ENCODE measurements around the gene LHFPL2. TPM values are rescaled to one million over a fixed set of nuclear protein-coding genes. Genes with fewer than 3 reads are reported as not detected.
"Not testable (repeated sequence)": the region's sequence is repeated elsewhere in the genome, so short reads cannot be mapped to it uniquely, and the experiment has no call there.

LHFPL2 gene
- total RNA-seq, 1 experiment from 2014 or later, result 48.8 TPM

DNA sequence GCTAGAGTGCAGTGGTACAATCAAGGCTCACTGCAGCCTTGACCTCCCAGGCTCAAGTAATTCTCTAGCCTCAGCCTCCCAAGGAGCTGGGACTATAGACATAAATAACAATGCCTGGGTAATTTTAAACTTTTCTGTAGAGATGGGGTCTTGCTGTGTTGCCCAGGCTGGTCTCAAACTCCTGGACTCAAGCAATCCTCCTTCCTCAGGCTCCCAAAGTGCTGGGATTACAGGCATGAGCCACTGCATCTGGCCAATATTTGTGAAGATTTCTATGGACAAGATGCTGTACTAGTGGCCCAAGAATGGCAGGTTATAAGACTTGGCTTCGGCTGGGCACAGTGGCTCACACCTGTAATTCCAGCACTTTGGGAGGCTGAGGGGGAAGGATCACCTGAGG is 18.4 kb upstream of the LHFPL2 start:
- DNase-seq (ENCODE audit: low spot score), result not testable (repeated sequence)

DNA sequence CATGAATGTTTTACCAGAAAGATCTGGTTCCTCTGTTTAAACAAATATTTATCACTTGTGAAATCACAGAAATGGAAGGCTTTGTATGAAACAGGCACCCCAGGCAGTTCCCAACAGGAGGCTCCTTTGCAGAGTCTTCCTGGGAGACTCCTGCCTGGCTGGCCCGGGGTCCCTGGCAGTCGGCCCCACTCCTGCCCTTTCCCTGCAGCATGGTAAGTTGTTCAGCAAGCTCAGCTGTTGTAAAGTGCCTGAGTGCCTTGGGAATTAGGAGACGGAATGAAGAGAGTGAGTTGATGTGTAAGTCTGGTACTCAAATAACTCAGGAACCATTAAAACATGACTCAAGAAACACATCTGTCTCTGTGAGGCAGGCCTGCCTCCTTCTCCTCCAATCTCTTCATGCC is 17.5 kb upstream of the LHFPL2 start:
- no peak for DNase-seq (ENCODE audit: low spot score)

DNA sequence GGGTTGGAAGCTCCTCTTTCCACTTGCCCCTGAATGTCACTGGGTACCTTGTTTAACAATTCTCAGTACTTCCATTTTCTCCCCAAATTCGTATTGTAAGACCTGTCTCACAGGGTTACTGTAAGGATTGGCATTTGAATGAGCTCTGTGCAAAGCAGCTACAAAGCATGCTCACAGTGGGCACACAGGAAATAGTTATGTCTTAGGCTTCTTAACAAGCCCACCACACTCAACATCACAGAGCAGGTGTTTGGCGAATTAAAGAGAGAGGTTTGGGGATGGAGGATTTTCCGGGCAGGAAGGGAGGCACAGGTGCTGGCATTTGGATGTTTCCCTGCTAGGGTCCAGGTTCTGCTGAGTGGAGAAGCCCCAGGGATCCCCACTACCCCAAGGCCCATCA is 17.0 kb upstream of the LHFPL2 start:
- DNase-seq (ENCODE audit: low spot score), result no peak

DNA sequence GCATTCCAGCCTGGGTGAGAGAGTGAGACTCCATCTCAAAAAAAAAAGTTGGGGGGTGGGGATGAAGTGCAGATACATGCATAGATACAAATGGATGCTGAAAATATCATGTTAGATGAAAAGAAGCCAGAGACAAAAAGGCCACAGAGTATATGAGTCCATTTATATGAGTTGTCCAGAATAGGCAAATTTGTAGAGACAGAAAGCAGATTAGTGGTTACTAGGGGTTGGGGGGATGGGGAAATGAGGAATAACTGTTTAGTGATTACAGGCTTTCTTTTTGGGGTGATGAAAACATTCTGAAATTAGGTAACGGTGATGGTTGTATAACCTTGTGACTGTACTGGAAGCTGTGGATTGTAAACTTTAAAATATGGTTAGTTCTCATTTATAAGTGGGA is 13.8 kb upstream of the LHFPL2 start:
- DNase-seq (ENCODE audit: low spot score), result no peak

DNA sequence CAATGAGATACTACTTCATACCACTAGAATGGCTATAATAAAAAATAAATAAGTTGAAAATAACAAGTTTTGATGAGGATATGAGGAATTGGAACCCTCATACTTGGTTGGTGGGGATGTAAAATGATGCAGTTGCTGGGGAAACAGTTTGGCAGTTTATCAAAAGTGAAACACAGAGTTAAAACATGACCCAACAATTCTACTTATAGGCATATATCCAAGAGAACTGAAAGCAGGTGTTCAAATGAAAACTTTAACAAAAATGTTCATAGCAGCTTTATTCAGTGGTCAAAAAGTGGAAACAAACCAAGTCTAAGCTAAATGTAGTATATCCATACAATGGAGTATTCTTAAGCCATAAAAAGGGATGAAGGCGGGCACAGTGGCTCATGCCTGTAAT is 13.1 kb upstream of the LHFPL2 start:
- DNase-seq (ENCODE audit: low spot score), result no peak

DNA sequence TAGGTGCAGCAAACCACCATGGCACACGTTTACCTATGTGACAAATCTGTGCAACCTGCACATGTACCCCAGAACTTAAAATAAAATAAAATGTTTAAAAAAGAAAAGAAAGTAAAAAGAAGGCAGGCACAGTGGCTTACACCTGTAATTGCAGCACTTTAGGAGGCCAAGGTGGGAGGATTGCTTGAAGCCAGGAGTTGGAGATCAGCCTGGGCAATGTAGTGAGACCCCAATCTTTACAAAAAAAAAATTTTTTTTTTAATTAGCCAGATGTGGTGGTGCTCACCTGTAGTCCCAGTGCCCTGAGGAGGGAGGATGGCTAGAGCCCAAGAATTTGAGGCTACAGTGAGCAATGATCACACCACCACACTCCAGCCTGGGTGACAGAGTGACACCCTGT is 12.5 kb upstream of the LHFPL2 start:
- no peak for DNase-seq (ENCODE audit: low spot score)

DNA sequence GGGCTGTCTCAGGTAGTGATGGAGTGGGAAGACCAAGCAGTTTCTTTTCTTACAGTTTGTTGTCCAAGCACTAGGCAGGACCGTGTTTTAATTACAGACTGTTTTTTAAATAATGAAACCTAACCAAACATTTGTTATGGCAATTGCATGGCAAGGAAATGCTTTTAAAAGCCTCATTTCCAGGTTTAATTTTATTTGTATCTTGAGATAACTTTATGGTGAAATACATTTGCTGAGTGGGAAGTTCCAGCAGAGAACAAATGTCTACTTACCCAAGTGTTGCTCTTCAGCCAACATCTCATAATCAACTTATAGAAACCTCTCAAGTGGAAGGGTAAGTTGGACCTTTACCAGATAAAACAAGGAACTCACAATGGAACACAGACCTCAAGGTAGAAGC is 11.8 kb upstream of the LHFPL2 start:
- DNase-seq (ENCODE audit: low spot score), result no peak

DNA sequence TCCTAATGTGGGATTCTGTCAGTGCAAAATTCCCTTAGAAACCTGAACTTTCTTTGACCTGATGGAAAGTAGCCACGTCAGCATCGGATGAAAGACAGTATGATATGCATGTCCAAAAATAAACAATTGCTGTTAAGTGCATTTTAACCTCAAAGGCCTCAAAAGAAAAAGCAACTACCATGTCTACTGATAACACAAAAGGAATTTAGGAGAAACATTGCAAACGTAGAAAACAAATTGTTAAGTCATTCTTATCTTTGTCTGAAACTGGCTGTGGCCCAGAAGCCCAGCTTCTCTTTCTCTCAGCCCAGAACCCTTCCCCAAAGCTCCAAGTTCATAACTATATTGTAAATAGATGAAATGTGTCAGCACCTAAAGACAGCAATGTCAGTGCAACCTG is 11.1 kb upstream of the LHFPL2 start:
- DNase-seq (ENCODE audit: low spot score), result peak; percentile 63

DNA sequence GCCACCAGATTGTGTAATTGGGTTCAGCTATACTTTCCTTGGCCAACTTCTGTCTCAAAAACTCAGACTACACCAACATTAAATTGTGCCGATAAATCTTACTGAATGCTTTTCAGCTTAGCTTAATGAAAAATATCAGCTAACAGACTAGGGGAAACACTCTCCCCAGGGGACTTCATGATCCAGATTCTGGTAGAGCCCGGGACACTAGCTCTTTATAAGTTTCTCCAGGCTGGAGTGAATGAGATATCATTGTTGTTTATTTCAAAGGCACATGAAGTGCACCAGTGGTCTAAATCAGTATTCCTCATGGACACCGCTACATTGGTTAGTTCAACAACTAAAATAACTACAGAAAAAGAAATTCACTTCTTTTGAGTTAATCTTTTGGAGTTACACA is 10.5 kb upstream of the LHFPL2 start:
- no peak for DNase-seq (ENCODE audit: low spot score)

DNA sequence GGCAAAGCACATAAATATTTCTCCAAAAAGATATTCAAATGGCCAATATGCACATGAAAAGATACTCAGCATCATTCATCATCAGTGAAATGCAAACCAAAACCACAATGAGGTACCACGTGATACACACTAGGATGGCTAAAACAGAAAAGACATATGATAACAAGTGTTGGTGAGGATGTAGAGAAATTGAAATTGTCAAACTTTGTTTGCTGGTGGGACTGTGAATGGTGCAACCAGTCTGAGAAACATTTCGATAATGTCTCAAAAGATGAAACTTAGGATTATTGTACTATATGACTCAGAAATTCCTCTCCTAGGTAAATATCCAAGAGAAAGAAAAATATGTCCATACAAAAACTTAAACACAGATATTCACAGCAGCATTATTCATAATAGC is 8.6 kb upstream of the LHFPL2 start:
- no peak for DNase-seq (ENCODE audit: low spot score)

DNA sequence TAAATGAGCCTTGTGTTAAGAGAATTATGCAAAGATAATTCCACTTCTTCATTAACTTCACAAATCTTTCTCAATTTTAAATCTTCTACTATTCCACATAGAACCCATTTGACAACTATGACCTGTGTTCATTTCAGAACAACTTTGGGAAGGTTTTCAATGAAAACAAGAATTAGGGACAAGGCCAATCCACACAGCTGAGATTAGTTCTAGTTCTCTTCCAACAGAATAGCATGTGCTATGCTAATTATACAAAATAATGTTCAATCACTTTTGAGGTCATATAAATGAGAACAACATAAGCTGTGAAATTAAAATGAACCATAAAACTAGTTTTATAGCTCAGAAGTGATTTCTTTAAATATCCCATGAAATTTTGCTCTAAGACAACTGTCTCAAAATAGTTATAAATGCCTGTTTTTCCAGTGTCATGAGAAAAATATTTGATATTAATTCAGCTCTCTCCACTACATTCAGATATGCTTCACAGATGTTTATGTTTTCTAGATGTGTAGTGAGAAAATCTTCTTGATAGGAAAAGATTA is 7.2 kb upstream of the LHFPL2 start:
- no peak for DNase-seq (ENCODE audit: low spot score)

DNA sequence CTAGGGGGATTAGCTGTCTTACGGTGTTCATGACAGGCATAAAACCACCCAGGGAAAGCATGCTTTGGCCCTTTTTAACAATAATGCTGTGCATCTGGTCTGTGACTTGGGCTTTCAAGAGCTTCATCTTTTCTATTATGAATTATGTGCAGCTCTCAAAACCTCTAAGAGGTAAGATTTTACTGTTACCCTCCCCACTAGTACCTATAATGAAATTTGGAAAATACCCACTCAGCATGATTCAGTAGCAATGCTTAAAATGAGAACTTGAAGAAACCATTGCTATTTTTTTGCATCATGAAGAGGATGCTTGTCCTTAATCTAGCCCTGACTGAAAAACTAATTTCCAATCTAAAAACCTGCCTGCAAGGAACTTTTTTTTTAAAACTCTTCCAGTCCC is 5.8 kb upstream of the LHFPL2 start:
- no peak for DNase-seq (ENCODE audit: low spot score)

DNA sequence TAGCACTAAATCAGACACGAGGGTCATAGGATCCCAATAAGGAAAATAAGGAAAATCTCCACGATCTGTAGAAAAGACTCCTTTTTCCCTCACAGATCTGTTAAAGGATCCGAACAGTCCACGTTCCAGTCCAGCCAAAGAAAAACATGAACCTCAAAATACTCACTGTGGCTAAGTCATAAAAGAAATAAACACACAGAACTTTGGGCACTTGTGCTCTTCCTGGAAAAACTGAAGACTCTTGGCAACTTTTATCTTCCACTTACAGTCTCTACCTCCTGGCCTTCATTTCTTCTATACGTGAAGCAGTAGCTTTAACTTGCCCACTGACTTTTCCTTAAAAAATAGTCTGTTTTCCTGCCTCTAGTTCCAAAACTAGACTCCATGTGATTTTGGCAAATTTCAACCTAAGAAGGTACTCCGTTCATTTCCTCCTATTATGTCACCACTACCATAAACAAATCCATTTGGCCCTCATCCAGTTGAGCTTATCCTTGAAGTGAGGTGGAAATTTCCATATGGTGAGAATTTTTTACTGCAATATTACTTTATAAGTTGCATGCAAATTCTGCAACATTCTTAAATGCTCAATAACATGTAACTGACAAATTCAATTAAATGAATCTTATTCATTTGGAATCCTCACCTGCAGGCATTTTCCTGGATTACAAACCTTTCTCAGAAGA is 5.3 kb upstream of the LHFPL2 start:
- no peak for DNase-seq (ENCODE audit: low spot score)

DNA sequence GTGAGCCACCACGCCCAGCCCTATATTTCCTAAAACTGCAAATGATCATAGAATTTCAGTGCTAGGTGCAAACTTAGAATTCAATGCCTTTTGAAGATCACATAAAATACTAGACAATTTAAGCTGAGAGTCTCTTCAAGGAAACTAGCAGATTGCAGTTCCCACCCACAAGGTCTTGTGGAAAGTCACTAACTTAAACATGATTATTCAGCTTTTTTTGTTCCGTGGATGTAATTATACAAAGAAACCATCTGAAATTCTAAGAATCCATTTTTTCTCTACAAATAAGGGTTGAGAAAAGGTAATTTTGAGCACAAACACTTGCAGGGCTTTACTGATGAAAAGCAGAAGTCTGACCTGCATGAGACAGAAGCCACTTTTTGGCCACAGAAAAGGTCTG is 4.5 kb upstream of the LHFPL2 start:
- no peak for DNase-seq (ENCODE audit: low spot score)

DNA sequence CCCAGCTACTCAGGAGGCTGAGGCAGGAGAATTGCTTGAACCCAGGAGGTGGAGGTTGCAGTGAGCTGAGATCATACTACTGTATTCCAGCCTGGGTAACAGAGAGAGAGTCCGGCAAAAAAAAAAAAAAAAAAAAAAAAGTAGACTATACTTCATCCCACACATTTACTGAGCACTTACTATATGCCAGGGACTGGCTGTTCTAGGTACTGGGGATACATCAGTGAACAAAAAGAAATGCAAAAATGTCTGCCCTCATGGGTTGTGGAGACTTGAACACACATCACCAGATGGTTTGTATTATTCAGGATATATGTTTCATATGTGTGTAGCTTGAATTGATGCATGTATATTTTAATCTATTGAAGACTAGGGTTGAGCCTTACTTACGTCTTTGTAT is 2.9 kb upstream of the LHFPL2 start:
- DNase-seq (ENCODE audit: low spot score), result no peak

DNA sequence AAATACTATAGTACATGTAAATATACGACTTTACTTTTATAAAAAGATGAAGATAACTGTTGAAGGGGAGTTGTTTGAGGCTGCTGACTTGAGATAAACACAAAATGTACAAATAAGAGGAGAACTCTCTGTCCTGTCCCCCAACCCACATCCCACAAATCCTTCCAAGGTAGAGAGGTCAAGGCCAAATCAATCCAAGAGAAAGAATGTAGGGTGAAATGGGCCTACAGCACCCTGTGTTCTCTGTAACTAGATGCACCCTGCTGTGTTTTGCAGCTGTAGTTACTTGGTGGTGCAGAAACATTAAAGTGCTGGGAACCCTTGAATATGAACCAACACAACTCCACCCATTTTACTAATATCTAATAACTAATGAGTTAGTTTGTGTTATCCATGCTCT is 2.0 kb upstream of the LHFPL2 start:
- DNase-seq (ENCODE audit: low spot score), result no peak

DNA sequence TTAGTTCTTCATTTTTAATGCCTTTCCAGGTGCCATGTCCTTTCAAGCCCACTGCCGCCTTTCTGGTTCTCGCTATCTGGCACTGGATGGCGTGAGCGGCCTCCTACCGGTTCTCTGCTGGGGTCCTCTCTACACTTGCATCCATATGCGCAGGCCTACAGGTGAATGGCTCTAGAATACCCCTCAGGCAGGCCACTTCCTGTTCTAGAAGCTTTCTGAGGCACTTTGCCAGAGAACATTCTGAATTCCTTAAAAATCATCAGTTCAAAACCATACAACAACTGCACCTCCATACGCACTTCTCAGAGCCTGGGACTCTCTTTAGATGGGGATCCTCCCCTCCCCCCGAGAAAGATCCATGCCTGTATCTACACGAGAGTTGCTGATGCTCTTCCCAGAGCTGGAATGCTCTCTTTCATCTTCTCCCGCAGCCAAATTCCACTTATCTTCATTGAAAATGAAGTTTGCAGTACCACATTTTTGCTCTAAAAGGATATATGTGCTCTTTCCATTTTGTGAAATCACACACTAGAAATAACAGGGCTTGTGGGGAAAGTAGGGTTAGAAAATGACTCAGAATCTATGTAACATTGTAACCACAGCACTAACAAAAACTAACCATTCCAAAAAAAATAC is 1.4 kb upstream of the LHFPL2 start:
- DNase-seq (ENCODE audit: low spot score), result no peak

DNA sequence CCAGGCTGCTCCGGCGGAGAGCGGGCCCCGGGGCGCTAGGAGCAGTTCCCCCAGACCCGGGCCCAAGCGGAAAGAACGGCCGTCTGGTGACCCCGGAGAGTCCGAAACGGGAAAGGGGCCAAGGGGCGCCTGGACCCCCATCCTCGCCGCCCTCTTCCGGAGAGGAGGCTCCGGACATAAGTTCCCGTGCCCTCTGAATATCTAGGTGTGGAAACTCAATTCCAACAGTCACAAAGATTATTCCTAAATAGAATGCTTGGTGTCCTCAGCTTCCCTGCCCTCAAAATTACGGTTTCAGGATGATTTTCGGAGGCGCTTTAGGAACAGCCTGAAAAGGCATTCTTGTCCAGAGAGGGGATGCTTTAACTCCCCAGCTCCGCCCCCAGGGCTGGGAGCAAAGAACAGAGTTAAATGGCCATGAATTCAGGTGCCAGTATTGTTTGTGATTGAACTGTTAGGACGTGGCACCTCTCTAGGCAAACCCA is 681 bp upstream of the LHFPL2 start:
- peak; percentile 33 for DNase-seq (ENCODE audit: low spot score)

DNA sequence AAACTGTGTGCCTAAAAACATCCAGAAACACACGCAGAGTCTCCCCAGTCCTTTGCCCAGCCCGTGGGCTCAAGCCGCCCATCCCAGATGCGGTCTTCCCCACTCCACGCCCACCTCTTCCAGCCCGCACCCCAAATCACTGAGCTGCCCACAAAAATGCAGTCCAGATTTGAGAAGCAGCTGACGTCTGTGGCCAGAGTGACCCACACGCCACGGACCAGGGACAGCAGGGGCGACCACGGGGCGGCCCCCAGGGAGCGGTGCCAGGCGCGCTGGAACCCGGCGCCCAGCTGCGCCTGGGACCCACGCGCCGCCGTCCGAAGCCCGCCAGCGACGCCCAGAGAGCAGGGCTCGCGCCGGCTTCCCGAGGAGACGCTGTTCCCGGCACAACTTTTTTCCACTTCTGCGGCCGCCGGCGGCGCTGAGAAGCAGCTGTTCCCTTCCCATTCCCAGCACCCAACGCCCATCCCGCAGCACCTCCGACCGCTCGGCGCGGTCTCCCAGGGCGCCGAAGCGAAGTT is 674 bp downstream of the LHFPL2 start:
- peak; percentile 32 for DNase-seq (ENCODE audit: low spot score)

DNA sequence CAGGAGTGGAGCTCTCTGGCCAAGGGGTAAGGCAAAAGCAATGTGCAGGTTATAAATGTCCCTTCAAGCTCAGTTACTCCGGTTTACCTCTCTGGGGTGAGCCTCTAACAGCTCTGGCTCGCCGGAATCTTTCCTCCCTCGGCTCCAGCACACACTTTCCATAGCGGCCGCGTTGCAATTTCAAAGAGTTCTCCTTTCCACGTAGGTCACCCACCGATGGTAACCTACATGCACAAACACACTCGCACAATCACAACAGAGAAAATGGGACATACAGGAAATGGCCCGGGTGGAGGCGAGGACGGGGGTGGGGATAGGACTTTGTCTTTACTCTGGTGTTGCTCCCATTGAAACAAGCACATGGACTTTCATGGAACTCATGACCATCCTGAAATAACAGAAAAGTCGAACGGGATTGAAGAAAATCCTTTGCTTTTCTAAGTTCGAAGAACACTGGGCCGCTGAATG is 1.2 kb downstream of the LHFPL2 start:
- DNase-seq (ENCODE audit: low spot score), result peak; percentile 42

DNA sequence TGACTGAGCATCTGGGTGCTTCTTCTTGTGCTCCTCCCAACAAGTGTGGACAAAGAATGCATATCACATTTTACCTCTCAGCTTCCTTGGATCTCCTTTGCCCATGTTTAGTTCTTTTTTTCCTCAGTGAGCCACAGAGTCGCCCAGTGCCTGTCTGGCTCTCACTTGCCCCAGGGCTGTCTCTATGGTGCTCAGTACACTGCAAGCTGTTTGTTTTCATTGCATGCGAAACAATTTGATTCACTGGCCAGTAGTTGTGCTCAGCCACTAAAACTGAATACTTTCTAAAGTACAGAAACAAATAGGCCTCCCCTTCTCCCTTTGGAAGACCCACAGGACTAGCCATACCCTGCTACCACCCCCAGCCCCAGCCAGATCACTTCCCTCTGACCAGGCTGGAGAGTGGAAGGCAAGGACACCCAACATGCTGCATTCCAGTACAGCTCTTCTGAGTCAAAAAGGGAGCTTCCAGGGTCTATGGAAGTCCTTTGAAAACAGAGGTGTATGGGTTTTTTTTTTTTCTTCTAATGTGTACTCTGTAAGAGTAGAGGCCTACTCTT is 3.8 kb downstream of the LHFPL2 start:
- DNase-seq (ENCODE audit: low spot score), result no peak

DNA sequence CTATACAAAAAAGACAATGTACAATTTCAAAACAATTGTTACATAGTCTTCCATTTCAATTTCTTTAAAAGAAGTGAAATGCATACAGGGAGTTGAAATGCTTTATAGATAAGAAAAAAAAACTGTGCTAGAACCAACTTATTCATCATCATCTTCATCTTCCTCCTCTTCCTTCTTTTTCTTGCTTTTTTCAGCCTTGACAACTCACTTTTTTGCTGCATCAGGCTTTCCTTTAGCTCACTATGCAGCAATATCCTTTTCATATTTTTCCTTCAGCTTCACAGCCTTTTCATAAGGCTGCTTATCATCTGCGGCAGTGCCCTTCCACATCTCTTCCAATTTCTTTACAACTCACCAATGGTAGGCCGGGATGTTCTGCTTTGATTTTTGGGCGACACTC is 4.4 kb downstream of the LHFPL2 start:
- DNase-seq (ENCODE audit: low spot score), result no peak

DNA sequence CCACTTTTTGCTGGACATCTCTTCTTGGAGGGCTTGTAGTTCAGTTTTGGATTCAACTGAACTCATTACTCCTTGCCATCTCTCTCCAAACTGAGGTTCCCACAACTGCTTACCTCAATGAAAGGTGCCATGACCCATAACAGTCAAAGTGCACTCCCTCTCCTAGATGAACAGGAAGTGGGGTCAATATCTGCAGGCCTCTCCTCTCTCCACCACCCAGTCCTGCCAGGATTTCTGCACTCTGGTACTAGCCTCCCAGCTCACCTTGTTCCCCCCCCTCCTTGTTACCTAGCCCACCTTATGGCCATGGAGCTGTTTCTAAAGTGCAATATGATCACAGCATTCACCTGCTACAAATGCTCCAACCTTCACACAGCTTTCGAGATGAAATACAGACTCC is 5.9 kb downstream of the LHFPL2 start:
- no peak for DNase-seq (ENCODE audit: low spot score)
